OCI-LY1 (cell line): ENCODE measurements around the gene MPPED2.

Source experiments
- H2AFZ ChIP-seq: fragments of 200-600 bp; sonication (generic), shearing (Covaris generic); 2 replicates; pipeline ENCODE4 v1.6.0; 2014; ENCODE audit warnings: antibody characterized with exemption, mild to moderate bottlenecking, low read length
- H3F3A ChIP-seq: fragments of 200-600 bp; sonication (generic), shearing (Covaris generic); 2 replicates; pipeline ENCODE4 v1.6.0; 2014; ENCODE audit warnings: mild to moderate bottlenecking, antibody characterized with exemption, low read length, moderate library complexity; ENCODE audit not compliant: insufficient read depth
- H3K27ac ChIP-seq: fragments of 200-600 bp; sonication (generic); 2 replicates; pipeline ENCODE4 v1.5.1; 2014; ENCODE audit warnings: low read length, mixed run types, mild to moderate bottlenecking, low read depth; ENCODE audit not compliant: poor library complexity, severe bottlenecking
- H3K27me3 ChIP-seq: fragments of 200-600 bp; sonication (generic); 2 replicates; pipeline ENCODE4 v1.6.0; 2014; ENCODE audit warnings: antibody characterized with exemption, mild to moderate bottlenecking, low read length, moderate library complexity; ENCODE audit not compliant: insufficient read depth
- H3K36me3 ChIP-seq: fragments of 200-600 bp; sonication (generic); 2 replicates; pipeline ENCODE4 v1.6.1; 2014; ENCODE audit warnings: mild to moderate bottlenecking, antibody characterized with exemption, low read length, moderate library complexity, mixed read lengths; ENCODE audit not compliant: insufficient read depth
- H3K4me1 ChIP-seq: fragments of 200-600 bp; sonication (generic); 2 replicates; pipeline ENCODE4 v1.5.1; 2014; ENCODE audit warnings: mild to moderate bottlenecking, low read length, moderate library complexity; ENCODE audit not compliant: insufficient read depth, severe bottlenecking
- H3K4me2 ChIP-seq: fragments of 200-600 bp; sonication (generic), shearing (Covaris generic); 2 replicates; pipeline ENCODE4 v1.6.1; 2014; ENCODE audit warnings: low read length
- H3K4me3 ChIP-seq: fragments of 200-600 bp; sonication (generic); 2 replicates; pipeline ENCODE4 v1.5.1; 2014; ENCODE audit warnings: low read length, low read depth, mild to moderate bottlenecking, mixed read lengths; ENCODE audit not compliant: poor library complexity, severe bottlenecking
- H3K79me2 ChIP-seq: fragments of 200-600 bp; shearing (Covaris generic); 2 replicates; pipeline ENCODE4 v1.6.1; 2016; ENCODE audit warnings: mixed run types, low read length, mixed read lengths; ENCODE audit not compliant: insufficient read depth
- H3K9ac ChIP-seq: fragments of 200-600 bp; sonication (generic), shearing (Covaris generic); 2 replicates; pipeline ENCODE4 v1.6.1; 2014; ENCODE audit warnings: mild to moderate bottlenecking, low read length, mixed read lengths
- H3K9me2 ChIP-seq: fragments of 200-600 bp; sonication (generic), shearing (Covaris generic); 2 replicates; pipeline ENCODE4 v1.6.1; 2014; ENCODE audit warnings: low read depth, mild to moderate bottlenecking, low read length, mixed read lengths
- H3K9me3 ChIP-seq: fragments of 200-600 bp; shearing (Covaris generic); 2 replicates; pipeline ENCODE4 v1.6.1; 2014; ENCODE audit warnings: low read length, mixed read lengths
- H4K20me1 ChIP-seq: fragments of 200-600 bp; sonication (generic), shearing (Covaris generic); 2 replicates; pipeline ENCODE4 v1.6.0; 2016; ENCODE audit warnings: mild to moderate bottlenecking, low read length; ENCODE audit not compliant: insufficient read depth
- EZH2 ChIP-seq: fragments of 200-600 bp; sonication (generic), shearing (Covaris generic); IDR thresholded peaks from 2 replicates; pipeline ENCODE4 v1.8.0; 2017; ENCODE audit warnings: borderline replicate concordance, mixed run types, mild to moderate bottlenecking, antibody characterized with exemption, low read length, moderate library complexity, mixed read lengths
- TF ChIP-seq, protein P1 (sequence below): fragments of 200-600 bp; sonication (generic), shearing (Covaris generic); IDR thresholded peaks from 2 replicates; pipeline ENCODE4 v1.5.1; 2017; ENCODE audit warnings: mild to moderate bottlenecking, antibody characterized with exemption, low read length, moderate library complexity, mixed read lengths

Gene MPPED2

DNA sequence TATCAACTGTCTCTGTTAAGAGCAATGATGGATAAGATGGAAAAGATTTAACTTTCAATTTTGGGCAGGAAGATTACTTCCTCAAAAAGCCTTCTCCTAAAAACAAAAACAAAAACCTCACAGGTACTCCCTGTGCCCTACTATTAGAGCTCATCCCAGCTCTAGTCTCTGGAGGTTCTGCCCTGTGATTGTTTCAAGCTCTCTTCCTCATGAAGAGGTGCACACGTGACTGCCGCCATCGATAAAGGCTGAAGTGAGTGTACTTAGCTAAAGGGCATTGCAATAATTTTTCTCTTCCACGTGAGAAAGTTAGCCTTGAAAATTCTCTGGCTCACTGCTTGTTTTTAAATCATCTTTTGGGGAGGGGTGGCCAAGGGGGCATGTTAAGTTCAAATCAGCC lies 36.6 kb downstream of the MPPED2 start:
- Histone ChIP-seq H3K4me2 (no peak overlapping the region), H3K27me3 (no peaks in the 10 kb centered on the region), H3K4me1 (no peaks in the 10 kb centered on the region), H3K9ac (no peak overlapping the region), H3K9me3 (no peaks in the 10 kb centered on the region), H3K36me3 (no peaks in the 10 kb centered on the region), H2AFZ (no peak overlapping the region), H4K20me1 (no peaks in the 10 kb centered on the region), H3K9me2 (no peaks in the 10 kb centered on the region), H3K27ac (no peak overlapping the region), H3K79me2 (no peaks in the 10 kb centered on the region), H3K4me3 (no peak overlapping the region), H3F3A (no peaks in the 10 kb centered on the region)
- TF ChIP-seq EZH2 = no peak
- TF ChIP-seq, protein P1, sequence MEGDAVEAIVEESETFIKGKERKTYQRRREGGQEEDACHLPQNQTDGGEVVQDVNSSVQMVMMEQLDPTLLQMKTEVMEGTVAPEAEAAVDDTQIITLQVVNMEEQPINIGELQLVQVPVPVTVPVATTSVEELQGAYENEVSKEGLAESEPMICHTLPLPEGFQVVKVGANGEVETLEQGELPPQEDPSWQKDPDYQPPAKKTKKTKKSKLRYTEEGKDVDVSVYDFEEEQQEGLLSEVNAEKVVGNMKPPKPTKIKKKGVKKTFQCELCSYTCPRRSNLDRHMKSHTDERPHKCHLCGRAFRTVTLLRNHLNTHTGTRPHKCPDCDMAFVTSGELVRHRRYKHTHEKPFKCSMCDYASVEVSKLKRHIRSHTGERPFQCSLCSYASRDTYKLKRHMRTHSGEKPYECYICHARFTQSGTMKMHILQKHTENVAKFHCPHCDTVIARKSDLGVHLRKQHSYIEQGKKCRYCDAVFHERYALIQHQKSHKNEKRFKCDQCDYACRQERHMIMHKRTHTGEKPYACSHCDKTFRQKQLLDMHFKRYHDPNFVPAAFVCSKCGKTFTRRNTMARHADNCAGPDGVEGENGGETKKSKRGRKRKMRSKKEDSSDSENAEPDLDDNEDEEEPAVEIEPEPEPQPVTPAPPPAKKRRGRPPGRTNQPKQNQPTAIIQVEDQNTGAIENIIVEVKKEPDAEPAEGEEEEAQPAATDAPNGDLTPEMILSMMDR = no peak

DNA sequence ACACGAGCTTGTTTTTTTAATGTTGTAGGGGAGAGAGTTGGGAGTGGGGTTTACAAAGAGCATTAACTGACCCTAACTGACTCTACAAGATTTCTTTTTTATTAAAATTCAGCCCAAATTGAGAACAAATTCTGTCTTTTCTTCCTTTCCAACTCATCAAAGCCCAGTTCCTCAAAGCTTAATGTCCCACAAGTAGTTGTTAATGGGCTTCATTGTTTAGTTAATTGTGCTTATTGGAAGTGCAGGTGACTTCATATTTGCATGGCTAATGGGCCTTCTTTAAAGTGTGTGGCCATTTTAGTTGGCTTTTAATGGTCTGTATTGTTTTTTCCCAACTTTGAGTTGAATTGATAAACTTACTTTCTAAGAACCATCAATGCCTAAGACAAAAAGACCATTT lies 39.8 kb downstream of the MPPED2 start:
- Histone ChIP-seq H3K9me2 (no peaks in the 10 kb centered on the region), H3K27ac (no peak overlapping the region), H3K9me3 (no peaks in the 10 kb centered on the region), H3K27me3 (no peaks in the 10 kb centered on the region), H2AFZ (no peak overlapping the region), H3F3A (no peaks in the 10 kb centered on the region), H3K4me1 (no peaks in the 10 kb centered on the region), H4K20me1 (no peaks in the 10 kb centered on the region), H3K4me2 (no peak overlapping the region), H3K4me3 (no peak overlapping the region), H3K79me2 (no peaks in the 10 kb centered on the region), H3K36me3 (no peaks in the 10 kb centered on the region), H3K9ac (no peak overlapping the region)
- TF ChIP-seq, protein P1 = no peak
- no peak for TF ChIP-seq EZH2

DNA sequence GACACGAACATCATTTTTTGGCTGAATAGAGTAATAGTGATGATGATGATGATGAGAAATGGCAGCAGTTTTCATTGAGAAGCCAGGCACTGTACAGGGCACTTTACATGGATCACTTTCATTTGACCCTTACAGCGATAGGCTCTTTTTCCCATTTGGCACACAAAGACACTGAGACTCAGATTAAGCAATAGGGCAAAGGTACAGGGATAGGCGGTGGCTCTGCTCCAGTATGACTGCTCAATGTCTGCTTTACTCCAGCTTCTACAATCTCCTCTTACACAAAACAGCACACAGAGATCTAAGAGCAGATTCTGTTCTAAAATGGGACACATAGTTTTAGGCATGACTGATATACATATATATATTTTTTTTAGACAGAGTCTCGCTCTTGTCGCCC lies 40.6 kb downstream of the MPPED2 start:
- H3K4me3 ChIP-seq = no peak overlapping the region
- H3K9me2 ChIP-seq = no peaks in the 10 kb centered on the region
- no peak overlapping the region for H3K9ac ChIP-seq
- H3K9me3 ChIP-seq = no peaks in the 10 kb centered on the region
- no peaks in the 10 kb centered on the region for H3K27me3 ChIP-seq
- no peak overlapping the region for H2AFZ ChIP-seq
- H3K36me3 ChIP-seq = no peaks in the 10 kb centered on the region
- no peak overlapping the region for H3K4me2 ChIP-seq
- no peaks in the 10 kb centered on the region for H3K79me2 ChIP-seq
- TF ChIP-seq, protein P1 = no peak
- H4K20me1 ChIP-seq = no peaks in the 10 kb centered on the region
- H3F3A ChIP-seq = no peaks in the 10 kb centered on the region
- H3K27ac ChIP-seq = no peak overlapping the region
- H3K4me1 ChIP-seq = no peaks in the 10 kb centered on the region
